NAMALWA (cell line): ENCODE measurements around the gene NBEA.
"Not testable (repeated sequence)": the region's sequence is repeated elsewhere in the genome, so short reads cannot be mapped to it uniquely, and the experiment has no call there.

ENCODE experiments used
- DNase-seq: peaks from one replicate; pipeline ENCODE4 v3.0.0-alpha.2; 2015; ENCODE audit warnings: low spot score

The NBEA gene

DNA sequence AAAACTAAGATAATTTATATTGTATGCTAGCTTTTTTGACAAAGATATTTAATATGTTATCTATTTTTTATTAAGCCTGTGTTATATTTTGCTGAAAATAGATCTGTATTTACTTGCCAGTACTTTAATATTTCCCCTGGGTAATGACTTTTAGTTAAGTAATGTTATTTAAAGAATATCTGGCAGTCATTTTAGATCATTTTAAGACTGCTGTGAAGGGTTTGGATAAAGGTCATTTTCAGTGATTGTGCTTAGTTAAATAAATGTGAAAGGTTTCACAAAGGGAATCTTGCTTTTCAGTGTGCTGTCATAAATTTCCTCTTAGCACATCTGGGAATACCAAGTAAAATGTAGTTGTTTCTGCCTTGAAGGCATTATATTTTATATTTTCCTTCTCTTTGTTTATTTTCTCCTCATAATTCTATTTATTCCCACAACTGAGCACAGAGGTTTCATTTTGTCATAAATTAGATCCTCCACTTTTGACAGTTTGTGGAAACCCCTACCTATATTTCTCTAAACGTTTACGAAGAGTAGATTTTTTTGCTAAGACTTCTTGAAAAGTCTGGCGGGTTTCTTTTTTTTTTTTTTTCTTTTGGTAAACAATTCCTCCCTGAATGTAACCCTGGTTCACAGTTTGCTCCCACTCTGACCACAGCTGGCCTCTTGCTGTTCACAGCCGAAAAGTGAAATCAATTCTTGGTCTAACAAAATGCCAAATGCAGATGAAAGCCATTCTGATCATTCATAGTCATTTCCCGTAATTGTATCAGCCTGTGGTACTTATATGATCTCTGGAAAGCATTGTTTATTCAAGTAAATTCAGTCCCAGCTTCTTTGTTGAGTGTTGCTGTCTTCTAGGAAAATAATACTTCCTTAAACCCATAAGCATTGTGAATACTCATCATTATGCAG, 446.6 kb downstream of the NBEA start:
- DNase-seq: no peak

- no peak for DNase-seq
These were observed 447.5 kb downstream of the NBEA start for GRCh38 chr13:35389535-35389934.

GRCh38 chr13:35392768-35393167, 450.7 kb downstream of the NBEA start:
- DNase-seq: no peak

DNA sequence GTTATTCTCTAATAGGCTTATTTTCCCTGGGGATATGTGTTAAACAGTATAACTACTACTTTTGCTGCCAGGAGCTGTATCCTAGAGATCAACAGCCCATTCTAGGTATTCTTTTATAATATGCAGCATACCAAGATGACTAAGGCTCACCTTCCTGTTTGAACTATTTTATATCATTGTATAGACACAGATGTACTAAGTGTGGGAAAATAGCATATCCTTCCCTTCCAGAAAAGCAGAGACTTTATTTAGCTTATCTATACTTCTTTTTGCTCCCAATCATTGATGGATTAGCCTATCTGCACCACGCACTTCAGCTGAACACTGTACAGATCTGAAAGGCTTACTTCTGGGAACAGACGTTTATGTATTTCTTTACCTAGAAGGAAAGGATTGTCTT, 451.8 kb downstream of the NBEA start:
- DNase-seq: no peak

GRCh38 chr13:35408285-35408684, 466.2 kb downstream of the NBEA start:
- DNase-seq: not testable (repeated sequence)

- no peak for DNase-seq
These were observed 469.1 kb downstream of the NBEA start for GRCh38 chr13:35411059-35411744.

DNA sequence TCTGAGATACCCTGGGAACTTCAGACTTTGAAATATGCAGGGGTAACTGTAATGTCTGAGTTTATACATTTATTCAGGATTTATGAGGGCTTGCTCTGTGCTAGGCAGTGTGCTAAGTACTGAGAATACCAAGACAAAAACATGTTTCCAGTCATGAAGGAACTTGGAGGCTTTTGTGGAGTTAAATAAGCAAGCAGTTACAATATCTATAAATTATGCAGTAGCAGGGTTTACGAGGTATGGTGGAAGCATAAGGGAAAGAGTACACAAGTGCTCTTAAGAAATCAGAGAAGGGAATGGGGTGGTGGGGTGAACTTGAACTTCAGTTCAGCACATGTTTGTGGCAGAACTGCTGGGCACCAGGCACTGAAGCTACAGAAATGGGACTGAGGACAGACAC, 506.4 kb downstream of the NBEA start:
- DNase-seq: no peak

DNA sequence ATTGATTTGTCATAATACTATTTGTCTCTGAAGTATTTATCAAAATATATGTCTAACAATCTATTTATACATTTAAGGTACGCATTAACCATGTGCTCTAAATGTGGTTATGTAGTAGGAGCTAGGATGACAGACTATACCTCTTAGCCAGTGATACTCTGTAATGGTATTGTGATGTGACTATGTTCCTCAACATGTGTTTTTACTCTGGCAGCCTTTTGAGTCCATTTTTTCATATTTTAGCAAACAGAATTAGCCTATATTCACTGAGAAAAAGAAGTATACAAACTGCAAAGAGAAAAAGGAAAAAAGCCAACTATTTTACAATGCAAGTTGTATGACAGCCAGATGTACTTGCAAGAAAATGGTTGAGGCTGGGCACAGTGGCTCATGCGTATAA, 507.8 kb downstream of the NBEA start:
- DNase-seq: no peak

DNA sequence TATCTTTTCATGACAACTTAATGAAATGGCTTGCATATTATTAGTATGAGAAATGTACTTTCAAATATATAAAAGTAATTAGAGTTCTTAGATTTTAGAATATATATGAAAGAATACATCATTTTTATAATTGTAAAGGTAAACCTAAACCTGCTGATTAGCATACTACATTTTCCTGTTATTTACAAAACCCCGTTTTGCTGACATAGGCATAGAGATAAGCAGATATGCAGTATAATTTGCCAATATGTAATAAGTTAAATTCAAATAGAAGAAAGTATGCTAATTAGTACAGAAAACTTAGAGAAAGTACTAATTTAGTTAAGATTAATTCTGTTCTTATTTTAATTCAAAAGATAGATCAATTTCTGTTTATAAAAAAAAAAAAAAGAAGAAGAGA, 513.0 kb downstream of the NBEA start:
- DNase-seq: no peak

DNA sequence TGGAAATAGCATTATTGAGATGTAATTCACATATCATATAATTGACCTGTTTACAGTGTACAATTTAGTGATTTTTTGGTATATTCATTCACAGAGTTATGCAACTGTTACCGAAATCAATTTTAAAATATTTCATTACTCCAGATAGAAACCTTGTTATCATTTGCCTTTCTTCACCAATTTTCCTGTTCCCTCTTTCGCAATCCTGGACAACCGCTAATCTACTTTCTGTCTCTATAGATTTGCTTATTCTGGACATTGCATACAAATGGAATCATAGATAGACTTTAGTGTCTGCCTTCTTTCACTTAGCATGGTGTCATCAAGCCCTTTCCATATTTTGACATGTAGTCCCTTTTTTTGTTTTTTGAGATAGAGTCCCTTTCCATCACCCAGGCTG, 515.2 kb downstream of the NBEA start:
- no peak for DNase-seq

DNA sequence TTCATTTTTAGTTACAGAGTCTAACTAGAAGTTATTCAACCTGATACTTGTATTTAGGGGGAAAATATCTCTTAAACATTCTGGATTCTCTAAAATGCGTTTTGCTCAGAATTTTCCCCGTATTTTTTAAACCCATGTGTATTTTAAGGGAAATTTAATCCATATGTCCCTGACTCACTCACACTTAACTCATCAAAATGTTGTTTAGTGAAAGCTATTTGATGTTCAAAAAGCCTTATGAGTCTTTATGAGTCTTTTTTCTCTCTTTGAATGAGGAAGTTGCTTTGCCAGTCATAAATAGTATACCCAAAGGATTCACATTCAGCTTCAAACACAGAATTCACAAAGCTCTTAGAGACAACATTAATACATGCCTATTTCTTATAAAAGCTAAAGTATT, 518.0 kb downstream of the NBEA start:
- no peak for DNase-seq

GRCh38 chr13:35465371-35465770, 523.3 kb downstream of the NBEA start:
- no peak for DNase-seq

DNA sequence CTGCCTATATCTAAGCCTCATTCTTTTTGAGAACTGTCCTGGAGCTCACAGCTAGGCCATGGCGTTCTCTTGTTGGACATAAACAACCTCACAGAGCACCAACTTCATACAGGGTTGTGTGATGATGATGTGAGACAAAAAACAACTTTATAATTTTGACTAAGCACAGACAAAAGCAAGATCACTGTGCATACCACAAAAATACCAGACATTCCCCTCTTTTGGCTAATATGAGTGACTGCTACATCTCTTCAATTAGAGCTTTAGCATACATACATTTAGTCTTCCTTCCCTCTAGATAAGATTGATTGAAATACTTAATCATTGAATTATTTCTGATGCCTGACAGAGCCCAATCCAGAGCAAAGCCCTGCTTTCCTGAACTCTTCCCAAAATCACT, 526.1 kb downstream of the NBEA start:
- DNase-seq: no peak

DNA sequence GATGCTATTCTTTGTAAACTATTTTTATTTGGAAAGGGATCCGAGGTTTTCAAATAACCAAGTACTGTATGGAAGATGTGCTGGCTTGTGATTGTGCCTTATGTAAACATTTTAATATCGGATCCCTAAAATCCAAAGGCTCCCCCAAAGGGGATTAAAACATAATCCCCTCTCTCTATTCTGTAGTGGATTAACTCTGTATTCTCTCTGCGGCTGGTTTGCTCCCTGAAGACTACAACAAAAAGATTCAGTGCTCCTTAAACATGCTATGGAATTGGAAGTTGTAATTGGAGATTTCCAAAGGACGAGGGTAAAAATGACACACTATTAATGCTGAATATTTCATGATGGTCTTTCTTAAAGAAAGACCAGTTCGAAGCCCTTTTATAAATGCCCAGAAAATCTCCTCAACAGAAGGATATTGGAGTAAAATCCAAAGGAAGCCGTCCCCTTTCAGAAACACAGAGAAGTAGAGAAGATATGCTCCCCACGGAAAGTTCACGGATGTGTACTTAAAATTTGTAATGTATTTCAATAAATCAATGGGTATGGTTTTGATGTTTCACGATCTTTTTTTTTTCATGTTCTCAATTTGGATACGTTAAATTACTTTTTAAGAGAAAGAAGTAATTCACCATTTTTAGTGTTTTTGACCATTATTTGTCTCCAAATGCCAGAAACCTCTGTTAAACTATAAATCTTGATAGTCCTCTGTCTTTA, 527.9 kb downstream of the NBEA start:
- DNase-seq: no peak

GRCh38 chr13:35470671-35471661, 528.9 kb downstream of the NBEA start:
- no peak for DNase-seq

DNA sequence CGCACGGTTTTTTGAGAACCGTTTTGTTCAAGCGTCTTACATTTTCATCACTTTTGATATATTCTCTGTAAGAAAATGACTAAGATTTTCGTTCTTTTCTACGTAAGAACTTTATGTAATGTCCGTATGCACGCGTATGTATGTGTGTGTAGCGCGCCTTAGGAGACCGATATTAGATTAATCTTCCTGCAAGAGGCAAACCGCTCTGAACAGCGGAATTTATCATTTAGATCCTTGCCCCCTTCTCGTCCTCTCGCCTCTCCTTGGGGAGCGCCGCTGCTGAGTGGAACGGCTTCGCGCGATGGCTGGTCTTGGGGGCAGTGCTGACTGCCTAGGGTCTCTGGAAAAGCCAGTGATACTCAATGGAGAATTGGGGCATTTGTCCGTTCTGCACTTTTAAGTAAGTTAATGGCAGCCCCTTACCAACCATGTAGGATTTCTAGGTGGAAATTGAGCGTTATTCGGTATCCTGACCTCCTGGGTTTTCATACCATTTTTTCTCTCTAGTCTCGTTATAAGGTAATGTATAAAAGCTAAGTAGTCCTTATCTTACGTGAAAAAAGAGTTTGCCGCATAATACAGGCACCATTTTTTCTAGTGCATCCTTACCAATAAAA, 529.7 kb downstream of the NBEA start:
- DNase-seq: no peak

DNA sequence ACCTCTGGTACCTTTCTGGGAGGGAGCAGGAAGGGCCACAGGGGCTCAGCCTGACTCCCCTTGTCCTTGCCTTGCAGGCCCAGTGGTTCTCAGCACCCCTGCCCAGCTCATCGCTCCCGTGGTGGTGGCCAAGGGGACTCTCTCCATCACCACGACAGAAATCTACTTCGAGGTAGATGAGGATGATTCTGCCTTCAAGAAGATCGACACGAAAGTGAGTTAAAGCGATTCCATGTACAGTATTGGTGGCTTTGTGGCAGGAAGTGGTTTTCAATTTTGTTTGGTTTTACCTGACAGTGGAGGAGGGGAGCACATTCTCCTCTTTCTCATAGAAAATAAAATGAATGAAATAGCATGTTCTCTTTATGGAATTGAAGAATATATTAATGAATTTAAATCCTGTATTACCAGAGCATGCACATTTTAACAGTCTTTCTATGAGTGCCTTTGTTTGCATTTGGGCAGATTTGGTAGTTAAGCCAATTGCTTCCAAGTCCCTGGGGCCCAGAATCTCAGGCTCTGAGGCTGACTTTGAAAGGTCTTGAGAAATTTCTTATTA, 530.3 kb downstream of the NBEA start:
- DNase-seq: no peak

- no peak for DNase-seq
These were observed 531.2 kb downstream of the NBEA start for GRCh38 chr13:35473206-35473775.

GRCh38 chr13:35473802-35474201, 531.7 kb downstream of the NBEA start:
- DNase-seq: no peak

DNA sequence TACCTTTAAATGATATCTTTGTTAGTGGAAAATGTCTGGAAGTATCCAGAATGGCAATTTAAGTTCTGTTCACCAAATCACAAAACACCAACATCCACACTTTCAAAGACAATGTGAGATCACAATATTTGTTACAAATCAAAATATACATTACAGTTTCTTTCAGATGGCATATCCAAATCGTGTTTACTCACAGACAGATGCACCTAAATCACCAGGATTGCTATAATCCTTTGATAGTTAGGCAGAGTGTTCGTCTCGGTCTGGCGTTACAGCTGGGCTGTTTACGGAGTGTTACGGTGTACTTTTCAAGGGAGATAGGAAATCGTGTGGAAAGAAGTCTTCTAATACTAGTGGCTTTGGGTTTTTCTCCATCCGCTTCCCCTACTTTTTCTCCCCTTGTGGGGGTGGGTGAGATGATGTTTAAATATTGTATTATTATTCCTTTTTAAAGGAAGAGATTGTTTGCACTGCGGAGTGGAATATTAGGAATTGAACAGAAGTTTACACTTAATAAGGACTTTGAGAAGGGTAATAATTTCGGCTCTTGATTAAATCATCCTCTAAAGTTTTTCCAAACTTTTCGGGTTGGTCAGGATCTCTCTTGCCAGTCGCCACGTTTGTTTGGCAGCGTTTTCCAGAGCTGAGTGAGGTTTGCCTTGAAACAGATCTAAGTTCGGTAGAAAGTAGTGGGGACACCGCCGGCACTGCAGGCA, 532.6 kb downstream of the NBEA start:
- DNase-seq: no peak
